Loucy (cell line): ENCODE measurements around the gene HSD11B2.

ENCODE experiments used
- EZH2phosphoT487 ChIP-seq: fragments of 200-600 bp; IDR thresholded peaks from 2 replicates; pipeline ENCODE4 v1.6.1; 2018; ENCODE audit warnings: antibody characterized with exemption, mild to moderate bottlenecking, moderate library complexity, borderline replicate concordance
- TF ChIP-seq, protein P1 (sequence below): fragments of 200-600 bp; sonication (generic); conservative IDR thresholded peaks from 2 replicates; pipeline ENCODE4 v1.5.1; 2014; ENCODE audit warnings: mild to moderate bottlenecking, antibody characterized with exemption, low read length

DNA sequence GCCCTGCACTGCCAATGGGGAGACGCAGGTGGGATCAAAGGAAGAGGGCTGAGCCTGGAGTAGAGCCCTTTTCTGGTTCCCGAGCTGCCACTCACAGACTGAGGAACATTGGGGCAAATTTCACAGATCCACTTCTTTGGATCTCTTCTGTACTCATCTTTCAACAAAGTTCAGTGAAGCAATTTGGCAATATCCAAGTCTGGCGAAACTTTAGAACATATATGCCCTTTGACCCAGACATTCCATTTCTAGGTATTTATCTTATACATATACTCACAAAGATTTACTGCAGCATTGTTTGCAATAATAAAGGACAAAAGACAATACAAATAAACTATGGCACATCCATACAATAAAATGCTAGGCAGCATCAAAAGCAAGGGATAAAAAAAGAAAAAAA is 19.6 kb upstream of the HSD11B2 start:
- TF ChIP-seq, protein P1, sequence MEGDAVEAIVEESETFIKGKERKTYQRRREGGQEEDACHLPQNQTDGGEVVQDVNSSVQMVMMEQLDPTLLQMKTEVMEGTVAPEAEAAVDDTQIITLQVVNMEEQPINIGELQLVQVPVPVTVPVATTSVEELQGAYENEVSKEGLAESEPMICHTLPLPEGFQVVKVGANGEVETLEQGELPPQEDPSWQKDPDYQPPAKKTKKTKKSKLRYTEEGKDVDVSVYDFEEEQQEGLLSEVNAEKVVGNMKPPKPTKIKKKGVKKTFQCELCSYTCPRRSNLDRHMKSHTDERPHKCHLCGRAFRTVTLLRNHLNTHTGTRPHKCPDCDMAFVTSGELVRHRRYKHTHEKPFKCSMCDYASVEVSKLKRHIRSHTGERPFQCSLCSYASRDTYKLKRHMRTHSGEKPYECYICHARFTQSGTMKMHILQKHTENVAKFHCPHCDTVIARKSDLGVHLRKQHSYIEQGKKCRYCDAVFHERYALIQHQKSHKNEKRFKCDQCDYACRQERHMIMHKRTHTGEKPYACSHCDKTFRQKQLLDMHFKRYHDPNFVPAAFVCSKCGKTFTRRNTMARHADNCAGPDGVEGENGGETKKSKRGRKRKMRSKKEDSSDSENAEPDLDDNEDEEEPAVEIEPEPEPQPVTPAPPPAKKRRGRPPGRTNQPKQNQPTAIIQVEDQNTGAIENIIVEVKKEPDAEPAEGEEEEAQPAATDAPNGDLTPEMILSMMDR = no peak
- no peak for TF ChIP-seq EZH2phosphoT487
